ENCODE data around the gene RRAS.

Gene RRAS

DNA sequence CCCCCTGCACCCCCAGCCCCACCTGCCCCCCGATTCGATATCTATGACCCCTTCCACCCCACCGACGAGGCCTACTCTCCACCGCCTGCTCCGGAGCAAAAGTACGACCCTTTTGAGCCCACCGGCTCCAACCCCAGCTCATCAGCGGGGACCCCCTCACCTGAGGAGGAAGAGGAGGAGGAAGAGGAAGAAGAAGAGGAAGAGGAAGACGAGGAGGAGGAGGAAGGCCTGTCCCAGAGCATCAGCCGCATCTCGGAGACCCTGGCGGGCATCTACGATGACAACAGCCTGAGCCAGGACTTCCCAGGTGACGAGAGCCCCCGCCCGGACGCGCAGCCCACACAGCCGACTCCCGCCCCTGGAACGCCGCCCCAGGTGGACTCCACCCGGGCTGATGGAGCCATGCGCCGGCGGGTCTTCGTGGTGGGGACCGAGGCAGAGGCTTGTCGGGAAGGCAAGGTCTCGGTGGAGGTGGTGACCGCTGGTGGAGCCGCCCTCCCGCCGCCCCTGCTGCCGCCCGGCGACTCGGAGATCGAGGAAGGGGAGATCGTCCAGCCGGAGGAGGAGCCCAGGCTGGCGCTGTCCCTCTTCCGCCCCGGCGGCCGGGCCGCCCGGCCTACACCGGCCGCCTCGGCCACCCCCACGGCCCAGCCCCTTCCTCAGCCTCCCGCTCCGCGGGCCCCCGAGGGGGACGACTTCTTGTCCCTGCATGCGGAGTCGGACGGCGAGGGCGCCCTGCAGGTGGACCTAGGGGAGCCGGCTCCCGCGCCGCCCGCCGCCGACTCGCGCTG lies 11.3 kb upstream of the RRAS start:
- DNase-seq (ENCODE audit: low spot score): peak; percentile 19
- in situ Hi-C loops (cut with MboI; ENCODE audit: low pct_unique_long_range_greater_than_20kb, low sequenced_read_pairs, unreplicated experiment): no loop called here
- TF ChIP-seq, protein P1, sequence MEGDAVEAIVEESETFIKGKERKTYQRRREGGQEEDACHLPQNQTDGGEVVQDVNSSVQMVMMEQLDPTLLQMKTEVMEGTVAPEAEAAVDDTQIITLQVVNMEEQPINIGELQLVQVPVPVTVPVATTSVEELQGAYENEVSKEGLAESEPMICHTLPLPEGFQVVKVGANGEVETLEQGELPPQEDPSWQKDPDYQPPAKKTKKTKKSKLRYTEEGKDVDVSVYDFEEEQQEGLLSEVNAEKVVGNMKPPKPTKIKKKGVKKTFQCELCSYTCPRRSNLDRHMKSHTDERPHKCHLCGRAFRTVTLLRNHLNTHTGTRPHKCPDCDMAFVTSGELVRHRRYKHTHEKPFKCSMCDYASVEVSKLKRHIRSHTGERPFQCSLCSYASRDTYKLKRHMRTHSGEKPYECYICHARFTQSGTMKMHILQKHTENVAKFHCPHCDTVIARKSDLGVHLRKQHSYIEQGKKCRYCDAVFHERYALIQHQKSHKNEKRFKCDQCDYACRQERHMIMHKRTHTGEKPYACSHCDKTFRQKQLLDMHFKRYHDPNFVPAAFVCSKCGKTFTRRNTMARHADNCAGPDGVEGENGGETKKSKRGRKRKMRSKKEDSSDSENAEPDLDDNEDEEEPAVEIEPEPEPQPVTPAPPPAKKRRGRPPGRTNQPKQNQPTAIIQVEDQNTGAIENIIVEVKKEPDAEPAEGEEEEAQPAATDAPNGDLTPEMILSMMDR (IDR thresholded peaks at IDR 0.05; ENCODE audit: extremely low read depth, insufficient read depth, missing control alignments): no peak

DNA sequence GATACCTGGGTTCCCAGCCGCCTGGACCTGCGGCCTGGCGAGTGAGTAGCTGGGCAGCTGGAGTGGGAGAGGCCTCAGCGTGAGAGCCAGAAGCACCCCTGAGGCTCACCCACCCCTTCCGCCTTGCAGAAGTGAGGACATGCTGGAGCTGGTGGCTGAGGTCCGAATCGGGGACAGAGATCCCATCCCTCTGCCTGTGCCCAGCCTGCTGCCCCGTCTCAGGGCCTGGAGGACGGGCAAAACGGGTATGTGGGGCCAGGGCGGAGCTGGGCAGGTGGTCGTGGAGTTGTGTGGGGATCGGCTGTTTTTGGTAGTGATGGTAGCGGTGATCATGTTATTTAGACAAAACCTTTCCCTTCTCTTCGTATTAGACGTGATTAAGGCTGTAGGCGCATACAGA lies 6.6 kb upstream of the RRAS start:
- TF ChIP-seq, protein P1 (IDR thresholded peaks at IDR 0.05; ENCODE audit: extremely low read depth, insufficient read depth, missing control alignments): no peak
- in situ Hi-C loops (cut with MboI; ENCODE audit: low pct_unique_long_range_greater_than_20kb, low sequenced_read_pairs, unreplicated experiment): no loop called here
- DNase-seq (ENCODE audit: low spot score): no peak

DNA sequence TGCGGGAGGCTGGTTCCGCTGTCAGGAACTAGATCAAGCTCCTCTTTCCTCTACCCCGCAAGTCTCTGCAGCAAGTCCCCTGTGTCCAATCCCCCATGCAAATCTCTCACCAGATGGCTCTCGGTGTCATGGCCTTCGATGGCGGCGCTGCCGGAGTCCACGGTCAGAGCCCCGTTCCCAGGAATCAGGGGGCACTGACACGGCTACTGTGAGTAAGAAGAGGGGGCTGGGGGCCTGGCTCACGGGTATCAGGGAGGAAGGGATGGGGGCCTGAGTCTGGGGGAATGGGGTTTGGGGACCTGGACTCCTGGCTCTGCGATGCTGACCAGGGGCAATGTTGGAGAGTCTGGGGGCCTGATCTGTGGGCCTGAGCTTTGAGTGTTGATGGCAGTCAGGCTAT lies 6.1 kb upstream of the RRAS start:
- TF ChIP-seq, protein P1 (IDR thresholded peaks at IDR 0.05; ENCODE audit: extremely low read depth, insufficient read depth, missing control alignments): no peak
- in situ Hi-C loops (cut with MboI; ENCODE audit: low pct_unique_long_range_greater_than_20kb, low sequenced_read_pairs, unreplicated experiment): no loop called here
- DNase-seq (ENCODE audit: low spot score): no peak

DNA sequence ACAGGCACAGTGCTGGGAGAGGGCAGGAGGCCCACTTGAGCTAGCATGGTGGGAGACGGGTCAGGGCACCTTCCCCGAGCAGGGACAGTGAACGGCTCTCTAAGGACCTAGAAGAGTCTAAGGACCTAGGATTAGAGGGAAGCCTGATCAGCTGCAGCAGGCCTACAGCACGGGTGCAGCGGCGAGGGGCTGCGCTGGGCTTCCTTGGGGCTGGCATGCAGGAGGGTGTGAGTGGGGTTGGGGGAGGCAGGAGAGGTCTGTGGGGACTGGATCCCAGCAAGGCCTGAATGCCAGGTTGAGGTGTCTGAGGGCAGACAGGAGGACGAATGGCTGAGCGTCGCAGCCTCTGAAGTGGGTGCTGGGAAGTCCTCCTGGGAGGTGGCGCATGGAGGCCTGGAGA lies 5.6 kb upstream of the RRAS start:
- no peak for DNase-seq (ENCODE audit: low spot score)
- TF ChIP-seq, protein P1 (IDR thresholded peaks at IDR 0.05; ENCODE audit: extremely low read depth, insufficient read depth, missing control alignments): no peak
- in situ Hi-C loops (cut with MboI; ENCODE audit: low pct_unique_long_range_greater_than_20kb, low sequenced_read_pairs, unreplicated experiment): no loop called here

DNA sequence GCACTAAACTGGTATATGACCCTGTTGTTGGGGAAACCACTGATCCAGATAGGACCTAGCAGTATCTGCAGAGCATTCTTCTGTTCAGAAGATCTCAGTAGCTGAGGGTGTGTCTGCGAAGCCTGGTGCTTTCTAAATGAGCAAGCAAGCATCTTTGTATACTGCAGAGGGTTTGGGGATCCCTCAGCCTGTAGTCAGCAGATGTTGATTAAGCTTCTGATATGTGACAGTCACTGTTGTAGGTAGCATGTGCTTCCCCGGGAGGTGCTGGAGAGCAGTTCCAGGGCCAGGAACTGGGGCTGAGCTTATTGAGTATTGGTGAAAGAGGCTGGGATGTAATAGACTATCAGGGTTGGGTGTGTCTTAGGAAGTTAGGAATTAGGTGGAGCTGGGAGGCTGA lies 3.5 kb upstream of the RRAS start:
- TF ChIP-seq, protein P1 (IDR thresholded peaks at IDR 0.05; ENCODE audit: extremely low read depth, insufficient read depth, missing control alignments): no peak
- no peak for DNase-seq (ENCODE audit: low spot score)
- in situ Hi-C loops (cut with MboI; ENCODE audit: low pct_unique_long_range_greater_than_20kb, low sequenced_read_pairs, unreplicated experiment): no loop called here

DNA sequence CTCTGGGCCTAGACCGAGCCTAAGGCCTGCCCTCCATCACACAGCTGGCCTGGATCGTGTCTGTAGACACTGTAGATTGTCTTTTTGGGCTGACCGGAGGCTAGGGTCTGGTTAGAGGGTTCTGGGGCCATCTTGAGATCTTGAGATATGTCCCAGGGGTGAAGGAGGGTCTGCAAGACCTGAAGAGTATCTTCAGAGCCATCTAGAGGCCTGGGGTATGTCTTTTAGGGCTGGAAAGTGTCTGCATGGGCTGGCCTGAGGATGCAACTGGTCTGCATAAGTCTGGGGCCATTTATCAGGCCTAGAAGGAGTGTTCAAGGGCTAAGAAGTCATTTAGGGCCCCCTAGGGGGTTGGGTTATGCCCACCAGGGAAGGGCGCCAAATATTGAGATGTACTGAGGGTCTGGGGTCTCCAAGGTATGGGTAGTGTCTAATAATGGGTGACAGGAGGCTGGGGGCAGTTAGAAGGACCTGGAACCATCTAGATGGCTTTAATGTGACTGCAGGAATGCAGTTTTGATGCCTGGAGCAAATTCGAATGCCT lies 2.6 kb upstream of the RRAS start:
- TF ChIP-seq, protein P1 (IDR thresholded peaks at IDR 0.05; ENCODE audit: extremely low read depth, insufficient read depth, missing control alignments): no peak
- DNase-seq (ENCODE audit: low spot score): no peak
- in situ Hi-C loops (cut with MboI; ENCODE audit: low pct_unique_long_range_greater_than_20kb, low sequenced_read_pairs, unreplicated experiment): no loop called here
